NCI-H128 (cell line): ENCODE data around the gene NFX1.
"Not testable (repeated sequence)": the region's sequence is repeated elsewhere in the genome, so short reads cannot be mapped to it uniquely, and the experiment has no call there.

Experiments used
- DNase-seq: peaks from one replicate; lab custom pipeline; 2025; ENCODE audit not compliant: unreplicated experiment; lab: John Stamatoyannopoulos, UW

Gene NFX1

DNA sequence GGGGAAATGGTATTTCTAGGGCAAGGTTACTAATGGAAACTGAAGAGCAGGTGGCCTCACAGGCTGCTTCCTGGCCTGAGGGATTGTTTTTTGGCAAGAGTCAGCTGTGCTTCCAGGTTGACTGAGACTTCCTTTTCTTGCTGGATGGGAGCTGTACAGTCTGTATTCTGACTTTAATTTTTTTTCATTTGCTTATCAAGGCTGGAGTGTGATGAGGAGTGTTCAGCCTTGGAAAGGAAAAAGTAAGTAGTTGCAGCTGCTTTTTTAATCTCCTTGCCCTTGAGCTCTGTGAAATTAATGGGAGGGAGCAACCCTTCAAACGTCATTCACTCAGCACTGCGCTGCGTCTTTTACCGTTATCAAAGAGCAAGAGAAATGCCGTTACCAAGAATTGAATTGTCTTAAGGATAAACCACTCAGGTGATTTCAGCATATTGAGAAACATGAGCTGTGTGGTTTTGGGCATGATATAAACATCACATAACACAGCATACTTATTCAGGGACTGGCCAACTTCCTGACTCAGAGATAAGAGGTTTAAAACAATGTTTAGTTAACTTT is 64.4 kb downstream of the NFX1 start:
- no peak for DNase-seq

DNA sequence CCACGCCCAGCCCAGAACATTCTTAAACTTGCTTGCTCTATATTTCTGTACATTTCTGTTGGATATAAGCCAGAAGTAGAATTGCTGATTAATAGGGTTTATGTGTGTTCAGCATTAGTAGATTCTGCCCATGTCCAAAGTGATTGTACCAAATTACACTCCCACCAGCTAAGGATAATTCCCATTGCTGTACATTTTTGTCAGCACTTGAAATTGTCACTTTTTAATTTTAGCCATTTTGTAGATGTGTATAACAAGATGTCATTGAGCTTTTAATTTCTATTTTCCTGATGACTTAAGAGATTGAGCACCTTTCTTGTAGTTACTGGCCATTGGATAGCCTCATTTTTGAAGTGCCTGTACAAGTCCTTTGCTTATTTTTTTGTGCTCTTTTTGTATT is 65.6 kb downstream of the NFX1 start:
- no peak for DNase-seq

DNA sequence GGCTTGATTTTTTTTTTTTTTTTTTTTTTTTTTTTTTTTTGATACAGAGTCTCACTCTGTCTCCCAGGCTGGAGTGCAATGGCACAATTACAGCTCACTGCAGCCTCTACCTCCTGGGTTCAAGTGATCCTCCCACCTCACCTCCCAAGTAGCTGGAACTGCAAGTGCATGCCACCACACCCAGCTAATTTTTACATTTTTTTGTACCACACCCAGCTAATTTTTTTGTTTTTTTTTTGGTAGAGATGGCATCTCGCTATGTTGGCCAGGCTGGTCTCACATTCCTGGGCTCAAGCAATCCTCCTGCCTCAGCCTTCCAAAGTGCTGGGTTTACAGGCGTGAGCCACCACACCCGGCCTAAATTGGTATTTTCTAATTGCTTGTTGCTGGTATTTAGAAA is 68.3 kb downstream of the NFX1 start:
- DNase-seq: not testable (repeated sequence)

DNA sequence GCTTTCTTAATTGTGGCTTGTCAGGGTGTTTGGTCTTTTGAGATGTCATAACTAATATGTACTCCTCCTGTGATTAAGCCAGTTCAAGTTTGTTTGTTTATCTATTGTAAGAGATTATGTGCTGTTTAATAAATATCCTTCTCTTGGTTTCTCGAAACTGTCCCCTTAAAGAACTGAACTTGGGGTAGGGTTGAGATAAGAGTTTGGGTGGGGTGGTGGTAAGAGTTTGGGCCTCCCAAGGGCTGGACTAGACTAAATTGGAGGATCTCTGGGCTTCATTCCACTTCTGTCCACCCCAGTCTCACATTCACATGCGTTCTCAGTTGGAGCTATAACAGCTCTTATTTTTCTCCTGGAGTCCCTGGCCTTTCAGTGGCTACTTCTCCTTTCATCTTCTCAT is 73.8 kb downstream of the NFX1 start:
- DNase-seq: no peak

DNA sequence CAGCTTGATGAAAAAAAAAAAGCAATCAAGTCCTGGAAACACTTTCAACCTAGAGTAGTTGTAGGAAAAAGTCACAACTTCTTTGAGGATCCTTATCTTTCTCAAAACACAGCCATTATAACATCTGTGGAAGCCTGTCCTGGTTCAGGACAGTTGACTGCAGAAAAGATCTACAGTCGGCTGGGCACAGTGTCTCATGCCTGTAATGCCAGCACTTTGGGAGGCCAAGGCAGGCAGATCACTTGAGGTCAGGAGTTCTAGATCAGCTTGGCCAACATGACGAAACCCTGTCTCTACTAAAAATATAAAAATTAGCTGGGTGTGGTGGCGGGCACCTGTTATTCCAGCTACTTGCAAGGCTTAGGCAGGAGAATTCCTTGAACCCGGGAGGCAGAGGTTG is 74.5 kb downstream of the NFX1 start:
- not testable (repeated sequence) for DNase-seq

DNA sequence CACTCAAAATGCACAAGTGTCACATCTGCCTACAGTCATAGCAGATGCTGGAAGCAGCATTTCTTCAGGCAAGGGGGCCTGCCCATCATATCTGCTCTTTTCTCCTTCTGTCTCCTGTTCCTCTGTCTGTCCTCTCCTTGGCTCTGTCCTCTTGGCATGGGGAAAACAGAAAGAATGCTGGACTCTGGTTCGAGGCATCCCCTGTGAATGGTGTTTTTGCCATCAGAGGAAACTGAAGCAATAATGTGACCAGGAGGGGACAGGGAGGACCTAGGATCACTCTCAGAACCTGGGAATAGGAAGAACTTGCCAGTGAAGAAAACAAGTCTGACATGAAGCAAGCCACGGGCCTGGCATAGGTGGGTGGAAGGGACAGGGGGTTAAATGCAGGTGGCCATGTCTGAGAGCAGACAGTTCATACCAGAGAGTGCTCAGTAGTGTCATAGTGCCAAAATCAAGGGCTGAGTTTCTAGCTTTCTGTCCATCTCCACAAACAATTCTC is 76.7 kb downstream of the NFX1 start:
- no peak for DNase-seq

DNA sequence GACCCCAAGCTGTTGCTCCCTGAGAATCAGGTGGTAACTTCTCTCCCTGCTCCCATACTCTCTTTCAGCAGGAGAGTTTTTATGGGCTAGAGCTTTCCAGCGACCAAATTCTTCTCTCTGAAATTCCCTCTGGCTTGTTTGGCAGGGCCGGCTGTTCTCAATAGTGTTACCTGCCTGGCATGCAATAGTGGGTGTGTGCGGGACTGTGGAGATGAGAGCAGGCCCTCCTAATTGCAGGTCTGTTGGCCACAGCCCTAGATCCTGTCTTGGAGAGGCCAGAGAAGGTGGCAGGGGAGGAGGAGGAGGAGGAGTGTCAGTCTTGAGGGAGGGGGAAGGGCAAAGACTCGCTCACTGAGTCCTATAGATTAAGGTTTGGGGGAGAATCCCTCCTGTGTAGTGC is 82.6 kb downstream of the NFX1 start:
- no peak for DNase-seq

DNA sequence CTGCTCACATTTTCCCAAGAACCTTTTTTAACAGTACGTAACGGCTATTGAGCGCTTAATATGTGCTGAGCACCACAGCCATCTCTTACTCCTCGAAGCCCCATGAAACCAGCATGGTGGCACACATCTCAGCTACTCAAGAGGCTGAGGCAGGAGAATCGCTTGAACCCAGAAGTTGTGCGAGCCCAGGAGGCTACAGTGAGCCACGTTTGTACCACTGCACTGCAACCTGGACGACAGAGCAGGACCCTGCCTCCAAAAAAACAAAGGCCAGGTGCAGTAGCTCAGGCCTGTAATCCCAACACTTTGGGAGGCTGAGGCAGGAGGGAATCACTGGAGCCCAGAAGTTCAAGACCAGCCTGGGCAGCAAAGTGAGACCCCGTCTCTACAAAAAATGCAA is 83.9 kb downstream of the NFX1 start:
- DNase-seq: no peak

DNA sequence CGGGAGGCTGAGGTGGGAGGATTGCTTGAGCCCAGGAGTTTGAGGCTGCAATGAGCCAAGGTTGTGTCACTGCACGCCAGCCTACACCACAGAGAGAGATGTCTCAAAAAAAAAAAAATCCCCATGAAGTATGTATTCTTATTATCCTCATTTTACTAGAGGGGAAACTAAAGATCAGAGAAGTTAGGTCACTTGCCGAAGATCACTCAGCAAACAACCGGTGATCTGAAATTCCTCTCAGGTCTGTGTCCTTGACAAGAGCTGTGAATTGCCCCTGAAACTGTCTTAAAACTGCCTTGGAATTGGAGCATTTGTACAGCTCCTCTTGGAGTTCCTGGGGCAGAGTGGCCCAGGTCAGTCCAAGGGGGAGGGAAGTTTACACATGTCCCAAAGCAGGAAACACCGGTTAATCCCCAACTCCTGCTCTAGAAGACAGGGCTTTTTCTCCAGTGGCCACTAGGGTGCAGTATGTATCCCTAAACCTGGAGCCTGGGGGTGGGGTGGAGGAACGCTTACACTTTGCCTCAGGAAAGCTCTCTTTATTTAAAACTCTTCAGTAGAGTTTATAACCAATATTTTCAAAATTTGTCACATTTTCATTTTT is 84.4 kb downstream of the NFX1 start:
- no peak for DNase-seq

DNA sequence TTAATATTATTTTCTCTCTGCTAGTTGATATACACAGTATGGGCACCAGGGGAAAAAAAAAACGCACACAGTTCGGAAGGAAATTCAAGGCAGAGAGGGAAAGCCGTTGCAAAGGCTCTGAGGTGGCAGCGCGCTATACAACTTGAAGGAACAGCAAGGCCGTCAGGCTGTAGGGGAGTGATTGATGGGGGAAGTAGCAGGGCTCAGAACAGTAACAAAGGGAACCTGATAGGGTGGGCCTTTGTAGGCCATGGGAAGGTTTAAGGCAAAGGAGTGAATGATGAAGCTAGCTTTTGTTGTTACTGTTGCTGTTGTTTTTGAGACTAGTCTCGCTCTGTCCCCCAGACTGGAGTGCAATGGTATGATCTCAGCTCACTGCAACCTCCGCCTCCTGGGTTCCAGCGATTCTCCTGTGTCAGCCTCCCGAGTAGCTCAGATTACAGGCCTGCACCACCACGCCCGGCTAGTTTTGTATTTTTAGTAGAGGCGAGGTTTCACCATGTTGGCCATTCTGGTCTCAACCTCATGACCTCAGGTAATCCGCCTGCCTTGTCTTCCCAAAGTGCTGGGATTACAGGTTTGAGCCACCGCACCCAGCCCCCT is 85.0 kb downstream of the NFX1 start:
- no peak for DNase-seq

DNA sequence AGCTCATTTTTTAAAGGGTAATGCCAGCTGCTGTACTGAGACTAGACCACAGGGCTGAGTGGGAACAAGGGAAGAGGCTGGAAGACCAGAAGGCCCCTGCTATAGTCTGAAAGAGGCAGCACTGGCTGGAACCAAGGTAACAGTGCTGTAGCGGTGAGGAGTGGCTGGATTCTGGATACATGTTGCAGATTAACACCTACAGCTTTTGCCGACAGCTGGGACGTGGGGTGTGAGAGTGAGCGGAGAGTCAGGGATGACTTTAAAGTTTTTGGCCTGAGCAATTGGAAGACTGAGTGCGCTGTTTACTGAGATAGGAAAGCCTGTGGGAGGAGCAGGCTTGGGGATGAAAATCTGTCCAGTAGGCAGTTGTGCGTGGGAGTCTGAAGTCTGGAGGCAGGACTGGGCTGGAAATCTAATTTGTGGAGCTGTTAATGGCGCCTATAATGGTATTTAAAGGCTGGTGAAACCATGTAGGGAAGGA is 85.6 kb downstream of the NFX1 start:
- DNase-seq: no peak

DNA sequence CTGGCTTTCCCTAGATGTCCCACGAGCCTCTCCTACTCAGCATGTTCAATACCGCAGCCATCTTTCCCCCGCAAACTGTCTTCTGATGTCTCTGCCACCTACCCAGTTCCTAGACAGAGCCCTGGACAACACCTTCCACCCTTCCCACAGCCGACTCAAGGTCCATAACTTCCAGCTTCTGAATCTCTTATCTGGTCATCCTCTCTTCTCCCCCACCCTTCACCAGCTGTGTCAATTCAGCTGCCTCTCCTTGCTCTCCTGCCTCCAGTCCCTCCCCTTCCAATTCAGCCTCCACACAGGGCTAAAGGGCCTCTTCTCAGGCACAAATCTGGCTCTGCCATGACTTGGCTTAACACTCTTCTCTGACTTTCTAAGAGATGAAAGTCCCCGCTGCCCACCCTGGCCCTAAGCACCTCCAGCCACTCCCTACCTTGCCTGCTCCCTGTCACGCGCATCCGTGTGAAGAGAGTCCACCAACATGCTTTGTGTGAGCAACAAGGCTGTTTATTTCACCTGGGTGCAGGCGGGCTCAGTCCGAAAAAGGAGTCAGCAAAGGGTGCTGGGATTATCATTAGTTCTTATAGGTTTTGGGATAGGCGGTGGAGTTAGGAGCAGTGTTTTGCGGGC is 86.9 kb downstream of the NFX1 start:
- no peak for DNase-seq

DNA sequence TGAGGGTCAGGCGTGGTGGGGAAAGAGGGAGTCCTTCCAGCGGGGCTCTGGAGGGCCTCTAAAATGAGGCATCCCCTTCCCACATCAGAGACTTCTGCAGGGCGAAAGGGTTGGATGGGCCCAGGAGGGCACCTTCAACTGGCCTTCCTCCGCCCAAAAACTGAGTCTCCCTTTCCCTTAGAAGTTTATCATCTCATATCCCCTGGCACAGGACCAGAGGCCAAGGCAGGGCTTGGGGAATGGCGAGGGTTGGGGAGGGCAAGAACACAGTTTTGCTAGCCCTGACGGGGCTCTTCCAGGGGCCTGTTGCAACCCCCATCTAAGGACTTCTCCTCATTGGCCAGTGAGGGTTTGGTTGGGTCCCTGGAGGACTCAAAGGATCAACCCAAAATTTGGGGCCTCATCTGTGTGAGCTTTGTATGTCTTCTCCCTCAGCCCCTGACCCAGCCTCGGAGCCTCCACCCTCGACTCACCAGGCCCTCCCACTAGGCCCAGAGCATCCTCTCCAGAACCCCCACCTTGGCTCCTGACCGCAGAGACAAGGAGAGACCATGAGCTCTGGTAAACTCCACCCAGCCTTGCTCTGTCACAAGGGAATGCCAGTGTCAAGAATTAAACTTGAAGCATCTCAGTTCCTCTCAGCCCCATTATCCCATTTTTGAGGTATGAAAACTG is 87.9 kb downstream of the NFX1 start:
- no peak for DNase-seq

DNA sequence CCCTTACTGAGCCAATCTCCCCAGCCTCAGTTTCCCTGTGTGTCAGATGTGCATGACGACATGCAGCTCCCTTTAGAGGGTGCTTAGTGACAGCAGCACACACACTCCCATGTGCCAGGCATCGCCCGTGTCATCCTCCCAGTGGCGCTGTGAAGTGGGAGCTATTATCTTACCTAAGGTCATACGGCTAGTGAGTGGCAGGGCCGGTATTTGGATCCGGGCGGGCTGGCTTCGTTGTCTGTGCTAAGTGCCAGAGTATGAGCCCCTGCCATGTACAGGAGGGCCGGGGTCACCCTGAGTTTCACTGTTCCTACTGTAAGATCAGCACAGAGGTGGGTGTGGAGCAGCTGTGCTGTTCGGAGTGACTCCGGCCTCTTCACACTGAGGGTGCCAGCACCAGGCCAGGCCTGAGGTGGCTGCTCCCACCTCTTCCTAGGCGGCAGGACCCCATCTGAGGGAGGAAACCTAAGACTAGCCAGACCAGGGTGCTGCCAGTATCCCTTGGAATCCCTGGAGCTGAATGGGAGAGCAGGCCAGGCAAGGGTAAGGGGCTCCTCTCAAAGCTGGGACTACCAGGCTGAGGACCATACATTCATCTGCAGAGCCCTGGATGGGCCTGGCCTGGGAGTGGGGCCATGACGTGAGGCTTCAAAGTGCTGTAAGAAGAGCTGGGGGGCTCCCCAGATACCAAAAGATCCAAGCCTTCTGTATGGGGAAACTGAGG is 89.5 kb downstream of the NFX1 start:
- DNase-seq: no peak

DNA sequence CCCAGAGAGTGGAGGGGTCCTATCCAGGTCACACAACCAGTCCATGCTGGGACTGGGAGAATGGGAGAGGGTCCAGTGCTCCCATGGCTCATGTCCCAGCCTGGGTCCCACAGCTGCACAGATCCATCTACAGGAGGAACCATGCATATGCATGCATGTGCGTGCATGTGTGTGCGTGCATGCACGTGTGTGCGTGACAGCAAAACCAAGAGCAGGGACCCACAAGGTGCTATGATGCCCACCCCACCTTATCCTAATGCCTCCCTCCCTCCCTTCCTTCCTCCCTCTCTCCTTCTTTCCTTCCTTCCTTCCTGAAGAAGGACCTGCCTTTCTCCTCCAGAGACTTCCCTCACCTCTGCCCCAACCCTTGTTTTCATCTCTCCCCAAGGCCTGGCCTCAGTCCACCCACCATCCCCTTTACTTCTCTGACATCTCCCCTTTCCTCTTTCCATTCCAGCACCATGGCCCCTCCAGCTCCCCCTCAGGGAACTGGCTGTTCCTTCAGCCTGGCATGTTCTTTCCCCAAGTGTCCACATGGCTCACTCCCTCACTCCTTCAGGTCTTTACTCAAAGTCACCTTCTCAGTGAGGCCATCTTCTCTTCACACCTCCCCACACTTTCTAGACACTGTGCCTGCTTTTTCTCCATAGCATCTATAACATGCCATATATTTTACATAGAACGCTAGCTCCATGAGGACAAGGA is 90.2 kb downstream of the NFX1 start:
- DNase-seq: no peak

DNA sequence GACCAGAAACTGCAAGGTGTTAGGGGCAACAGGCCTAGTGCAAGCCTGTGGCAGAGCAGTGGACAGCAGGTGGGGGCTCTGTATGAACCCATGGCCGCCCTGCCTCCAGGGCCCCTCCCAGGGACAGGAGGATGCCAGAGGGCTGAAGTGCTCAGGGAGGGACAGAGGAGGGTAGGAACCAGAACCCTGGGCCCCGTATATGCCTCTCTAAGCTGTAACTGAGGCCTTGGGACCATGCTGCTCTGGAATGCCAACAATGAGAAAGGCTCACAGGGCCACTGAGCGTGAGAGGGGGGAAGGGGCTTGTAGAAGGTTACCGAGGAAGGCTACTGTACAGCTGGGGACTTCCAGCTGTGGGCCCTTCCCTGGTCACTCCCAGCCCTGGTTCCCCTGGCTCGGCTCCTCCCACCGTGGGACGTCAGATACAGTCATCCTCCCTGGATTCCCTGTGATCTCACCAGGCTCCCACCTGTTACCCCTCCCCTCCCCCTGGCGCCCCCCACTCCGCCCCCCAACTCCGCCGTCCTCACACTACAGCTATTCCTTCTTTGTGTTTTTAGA is 91.0 kb downstream of the NFX1 start:
- no peak for DNase-seq

DNA sequence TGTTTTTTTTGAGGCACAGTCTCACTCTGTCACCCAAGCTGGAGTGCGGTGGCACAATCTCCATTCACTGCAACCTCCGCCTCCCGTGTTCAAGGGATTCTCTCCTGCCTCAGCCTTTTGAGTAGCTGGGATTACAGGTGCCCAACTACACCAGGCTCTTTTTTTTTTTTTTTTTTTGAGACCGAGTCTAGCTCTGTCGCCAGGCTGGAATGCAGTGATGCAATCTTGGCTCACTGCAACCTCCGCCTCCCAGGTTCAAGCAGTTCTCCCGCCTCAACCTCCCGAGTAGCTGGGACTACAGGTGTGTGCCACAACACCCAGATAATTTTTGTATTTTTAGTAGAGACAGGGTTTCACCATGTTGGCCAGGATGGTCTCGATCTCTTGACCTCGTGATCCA is 92.1 kb downstream of the NFX1 start:
- DNase-seq: not testable (repeated sequence)

DNA sequence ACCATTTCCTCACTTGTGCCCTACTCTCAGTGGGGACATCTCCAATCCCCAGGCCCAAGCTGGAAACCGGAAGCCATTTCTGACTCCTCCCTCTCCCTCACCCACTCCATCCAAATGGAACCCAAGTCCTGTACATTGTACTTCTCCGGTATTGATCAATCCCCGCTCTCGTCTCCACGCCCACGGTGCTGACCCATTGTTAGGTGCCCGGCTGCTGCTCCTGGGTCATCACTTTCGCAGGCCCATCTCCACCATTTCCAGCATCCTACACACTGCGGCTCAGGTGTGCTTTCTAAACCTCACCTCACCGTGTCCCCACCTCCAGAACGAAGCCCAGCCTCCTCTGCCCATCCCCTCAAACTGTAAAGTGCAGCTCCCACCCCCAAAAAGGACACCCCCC is 93.1 kb downstream of the NFX1 start:
- DNase-seq: not testable (repeated sequence)

DNA sequence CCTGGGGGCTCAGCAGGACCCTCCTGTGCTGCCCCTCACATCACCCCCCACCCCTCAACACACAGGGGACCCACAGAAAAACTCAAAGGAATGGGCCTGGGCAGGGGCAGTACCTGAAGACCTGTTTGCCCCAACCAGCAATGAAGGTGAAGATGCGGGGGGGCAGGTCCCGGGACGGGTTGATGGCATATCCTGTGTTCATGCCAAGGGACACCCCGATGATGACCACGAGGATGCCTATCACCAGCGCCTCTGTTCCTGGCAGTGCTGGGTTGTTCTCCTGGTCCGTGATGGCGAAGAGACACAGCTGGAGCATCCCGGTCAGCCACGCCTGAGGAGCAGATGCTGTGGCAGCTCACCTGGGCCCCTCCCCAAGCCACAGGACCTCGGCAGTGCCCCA is 95.2 kb downstream of the NFX1 start:
- DNase-seq: not testable (repeated sequence)
